NCI-H1105 (cell line): ENCODE measurements around the gene RAD51B.

ENCODE experiments used
- DNase-seq: peaks from one replicate; lab custom pipeline; 2025; lab: John Stamatoyannopoulos, UW

Gene RAD51B

DNA sequence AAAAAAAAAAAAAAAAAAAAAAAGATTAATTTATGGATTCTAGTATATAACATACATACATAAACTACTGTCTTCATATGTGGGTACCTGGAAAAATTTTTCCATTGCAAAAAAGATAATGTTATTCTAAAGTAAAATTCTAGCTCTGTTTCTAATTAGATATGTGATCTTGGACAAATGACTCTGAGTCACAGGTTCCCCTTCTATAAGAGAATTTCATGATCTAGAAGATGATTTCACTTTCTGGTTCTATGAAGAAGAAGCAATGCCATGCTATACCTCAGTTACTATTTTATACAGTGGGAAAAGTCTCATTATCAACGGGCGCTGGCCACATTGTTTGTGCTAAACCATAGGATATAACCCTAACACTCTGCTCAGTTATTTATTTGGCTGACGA lies 622.0 kb downstream of the RAD51B start:
- DNase-seq: no peak

GRCh38 chr14:68442828-68443629 lies 623.5 kb downstream of the RAD51B start:
- DNase-seq: no peak

- DNase-seq: no peak
These were observed 625.0 kb downstream of the RAD51B start for GRCh38 chr14:68444449-68445168.

GRCh38 chr14:68446243-68447040 lies 626.9 kb downstream of the RAD51B start:
- DNase-seq: no peak

DNA sequence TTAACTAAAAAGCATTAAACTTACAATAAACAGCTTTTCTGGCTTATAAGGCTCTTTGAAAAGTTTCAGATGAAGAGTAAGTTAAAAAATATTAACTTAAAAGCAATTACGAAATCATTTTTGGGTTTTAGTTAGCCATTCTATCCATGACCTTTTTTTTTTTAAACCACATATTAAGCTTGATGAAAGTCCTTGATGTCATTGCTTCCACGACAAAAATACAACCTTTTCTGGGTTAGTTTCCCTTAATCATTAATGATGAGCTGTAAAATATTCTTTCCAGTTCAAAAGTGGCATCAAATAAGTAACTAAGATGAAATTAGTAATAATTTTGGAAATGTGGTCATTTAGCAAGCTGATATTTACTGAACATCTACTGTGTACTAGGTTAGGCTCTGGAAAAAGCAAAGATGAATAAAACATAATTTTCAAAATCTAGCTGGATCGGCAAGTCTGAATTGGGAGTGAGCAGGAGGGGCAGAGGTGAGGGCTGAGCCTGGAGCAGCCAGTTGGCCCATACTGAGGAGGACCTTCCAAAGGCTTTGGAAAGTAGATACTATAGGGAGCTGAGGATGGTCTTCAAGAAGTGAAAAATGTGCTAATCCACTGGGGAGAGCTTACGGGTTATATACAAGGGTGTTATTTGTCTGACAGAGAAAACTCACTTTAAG lies 628.1 kb downstream of the RAD51B start:
- no peak for DNase-seq

GRCh38 chr14:68448252-68448902 lies 628.8 kb downstream of the RAD51B start:
- no peak for DNase-seq

- DNase-seq: no peak
These were observed 630.1 kb downstream of the RAD51B start for GRCh38 chr14:68449561-68450181.

DNA sequence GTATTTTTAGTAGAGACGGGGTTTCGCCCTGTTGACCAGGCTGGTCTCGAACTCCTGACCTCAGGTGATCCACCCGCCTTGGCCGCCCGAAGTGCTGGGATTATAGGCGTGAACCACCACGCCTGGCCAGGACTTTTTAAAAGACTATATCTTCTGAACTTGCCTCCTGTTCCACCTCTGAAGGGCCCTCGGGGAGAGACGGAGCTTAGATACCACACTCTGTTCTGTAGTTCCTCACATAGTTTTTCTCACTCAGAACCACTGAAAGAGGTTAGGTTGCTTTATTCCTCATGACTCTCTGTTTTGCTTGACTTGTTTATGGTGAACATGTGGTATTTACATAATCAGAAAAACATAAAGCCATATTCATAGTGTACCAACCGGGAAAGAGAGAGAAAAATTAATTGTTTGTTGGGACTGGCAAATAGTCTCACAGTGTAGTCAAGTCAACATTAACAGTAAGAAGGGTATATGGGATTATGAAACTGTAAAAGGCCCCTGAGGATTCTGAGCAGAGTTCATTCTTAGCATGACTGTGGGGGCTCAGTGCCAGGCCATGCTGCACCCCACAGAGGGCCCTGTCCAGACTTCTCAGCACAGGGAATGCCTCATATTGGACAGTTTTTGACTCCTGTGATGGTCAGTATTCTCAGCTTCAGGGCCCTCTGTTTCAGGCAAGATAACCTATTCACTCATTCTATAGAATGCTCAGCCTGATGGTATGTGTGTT lies 631.0 kb downstream of the RAD51B start:
- DNase-seq: no peak

GRCh38 chr14:68451696-68452373 lies 632.3 kb downstream of the RAD51B start:
- DNase-seq: no peak

- no peak for DNase-seq
These were observed 638.7 kb downstream of the RAD51B start for GRCh38 chr14:68458253-68458652.

- DNase-seq: peak; percentile 65
These were observed 639.4 kb downstream of the RAD51B start for GRCh38 chr14:68458840-68459469.

DNA sequence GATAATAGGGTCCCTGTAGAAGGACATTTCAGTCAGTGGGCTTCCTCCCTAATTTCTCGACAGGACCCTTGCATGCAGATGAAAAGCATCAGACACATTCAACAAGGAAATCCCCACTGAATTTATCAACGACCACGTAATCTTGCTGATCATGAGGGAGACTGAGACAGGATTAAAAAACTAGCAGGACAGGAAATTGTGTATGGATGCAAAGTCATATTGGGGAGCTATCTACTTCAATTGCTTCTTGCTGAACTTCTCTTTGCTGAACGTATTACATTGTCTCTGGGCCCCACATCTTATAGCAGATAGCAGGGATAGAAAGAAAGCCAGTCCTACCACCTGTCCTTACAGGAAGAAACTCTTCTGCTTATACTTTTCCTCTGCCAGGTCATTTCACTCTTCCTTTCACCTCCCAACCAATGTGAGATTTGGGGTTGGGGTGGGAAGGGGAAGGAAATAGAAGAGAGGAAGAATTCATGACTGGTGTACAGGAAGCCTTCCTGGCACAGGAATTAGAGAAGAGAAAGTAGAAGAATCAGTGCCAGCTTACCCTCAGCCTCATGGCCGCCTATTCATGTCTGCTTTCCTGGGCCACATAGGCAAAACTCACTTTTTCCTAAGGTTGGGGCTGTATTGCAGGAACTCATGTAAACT lies 640.0 kb downstream of the RAD51B start:
- DNase-seq: no peak

DNA sequence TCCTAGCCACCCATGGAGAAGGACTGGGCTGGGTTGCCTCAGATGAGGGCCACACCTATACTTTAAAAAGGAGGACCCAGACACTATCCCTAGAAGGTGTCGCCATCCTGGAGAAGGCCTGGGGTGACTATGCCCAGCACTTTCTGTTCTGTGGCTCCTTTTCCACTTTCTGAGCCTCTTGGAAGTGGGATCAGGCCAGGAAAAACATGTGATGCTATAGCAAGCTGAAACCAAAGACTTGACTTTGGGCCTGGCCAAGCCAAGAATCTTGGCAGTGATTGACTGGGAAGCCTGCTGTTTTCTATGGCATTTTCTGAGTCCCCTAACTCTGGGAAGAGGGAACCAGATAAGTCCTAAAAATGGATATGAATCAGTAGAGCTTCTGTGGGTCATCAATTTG lies 641.0 kb downstream of the RAD51B start:
- DNase-seq: no peak

GRCh38 chr14:68461086-68461485 lies 641.5 kb downstream of the RAD51B start:
- no peak for DNase-seq

DNA sequence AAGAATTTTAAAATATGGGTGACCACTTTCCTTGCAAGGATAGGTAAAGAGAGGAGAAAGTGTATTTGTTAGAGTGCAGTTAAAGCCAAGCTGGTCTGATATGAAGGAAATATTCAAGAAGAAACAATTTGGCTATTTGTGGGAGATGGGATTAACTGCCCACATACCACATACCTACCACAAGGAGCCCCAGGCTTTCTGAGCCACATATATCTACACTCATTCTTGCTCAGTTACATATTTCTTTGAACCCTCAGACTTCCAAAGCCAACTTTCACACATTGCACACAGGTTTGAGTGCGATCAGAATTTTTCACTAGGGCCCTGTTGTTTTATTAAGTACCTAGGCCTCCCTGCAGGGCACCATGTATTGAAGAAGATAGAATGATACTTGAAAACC lies 643.1 kb downstream of the RAD51B start:
- no peak for DNase-seq

DNA sequence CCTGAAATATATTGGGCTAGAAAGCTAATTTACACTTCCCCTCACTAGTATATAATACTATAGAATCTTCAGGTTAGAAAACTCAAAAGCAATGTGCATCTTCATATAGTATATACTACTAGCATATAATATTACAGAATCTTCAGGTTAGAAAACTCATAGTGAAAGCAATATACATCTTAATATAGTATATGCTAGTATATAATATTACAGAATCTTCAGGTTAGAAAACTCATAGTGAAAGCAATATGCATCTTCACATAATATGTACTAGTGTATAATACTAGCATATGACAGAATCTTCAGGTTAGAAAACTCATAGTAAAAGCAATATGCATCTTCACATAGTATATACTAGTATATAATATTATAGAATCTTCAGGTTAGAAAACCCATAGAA lies 643.7 kb downstream of the RAD51B start:
- no peak for DNase-seq

- no peak for DNase-seq
These were observed 644.3 kb downstream of the RAD51B start for GRCh38 chr14:68463705-68464374.

GRCh38 chr14:68464711-68465110 lies 645.1 kb downstream of the RAD51B start:
- DNase-seq: no peak
